ENCODE results near the gene RHOJ.

DNA sequence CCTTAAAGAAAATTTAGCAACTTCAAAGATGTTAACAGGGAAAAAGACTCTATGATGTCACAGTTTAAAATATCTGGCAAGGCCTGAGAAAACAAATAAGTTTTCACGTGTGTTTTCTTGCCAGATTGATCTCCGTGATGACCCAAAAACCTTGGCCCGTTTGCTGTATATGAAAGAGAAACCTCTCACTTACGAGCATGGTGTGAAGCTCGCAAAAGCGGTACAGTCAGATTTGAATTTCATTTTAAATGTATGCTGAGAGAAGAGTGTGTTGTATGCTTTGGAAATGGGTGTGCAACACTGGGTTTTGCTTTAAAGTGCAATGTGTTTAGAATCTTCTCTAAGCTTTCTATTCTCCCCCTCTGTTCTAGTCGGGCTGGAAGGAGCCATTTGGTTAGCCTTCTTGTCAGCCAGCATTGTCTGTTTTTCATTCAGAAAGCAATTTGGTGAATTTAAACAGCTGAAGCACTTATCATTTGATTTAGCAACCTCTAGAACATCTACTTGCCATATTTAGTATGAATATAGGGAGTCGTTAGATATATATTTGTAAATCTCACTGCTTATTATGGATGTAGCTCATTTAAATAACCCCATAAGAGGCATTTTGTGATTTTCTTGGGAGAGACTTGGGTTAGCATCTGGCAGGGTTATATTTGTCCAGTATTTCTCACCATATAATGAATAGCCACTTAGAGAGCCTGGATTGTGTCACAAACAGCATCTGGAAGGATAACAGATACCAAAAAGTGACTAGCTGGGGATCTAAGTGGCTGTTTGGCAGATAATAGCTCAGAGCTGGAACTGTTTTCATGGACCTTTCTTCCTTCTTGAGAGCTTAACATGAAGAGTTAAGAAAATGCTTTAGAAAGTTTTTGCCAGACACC, 79.0 kb downstream of the RHOJ start:
- TF ChIP-seq RAD21 (IDR thresholded peaks at IDR 0.05; ENCODE audit: low read length) = no peak
- TF ChIP-seq, protein P1, sequence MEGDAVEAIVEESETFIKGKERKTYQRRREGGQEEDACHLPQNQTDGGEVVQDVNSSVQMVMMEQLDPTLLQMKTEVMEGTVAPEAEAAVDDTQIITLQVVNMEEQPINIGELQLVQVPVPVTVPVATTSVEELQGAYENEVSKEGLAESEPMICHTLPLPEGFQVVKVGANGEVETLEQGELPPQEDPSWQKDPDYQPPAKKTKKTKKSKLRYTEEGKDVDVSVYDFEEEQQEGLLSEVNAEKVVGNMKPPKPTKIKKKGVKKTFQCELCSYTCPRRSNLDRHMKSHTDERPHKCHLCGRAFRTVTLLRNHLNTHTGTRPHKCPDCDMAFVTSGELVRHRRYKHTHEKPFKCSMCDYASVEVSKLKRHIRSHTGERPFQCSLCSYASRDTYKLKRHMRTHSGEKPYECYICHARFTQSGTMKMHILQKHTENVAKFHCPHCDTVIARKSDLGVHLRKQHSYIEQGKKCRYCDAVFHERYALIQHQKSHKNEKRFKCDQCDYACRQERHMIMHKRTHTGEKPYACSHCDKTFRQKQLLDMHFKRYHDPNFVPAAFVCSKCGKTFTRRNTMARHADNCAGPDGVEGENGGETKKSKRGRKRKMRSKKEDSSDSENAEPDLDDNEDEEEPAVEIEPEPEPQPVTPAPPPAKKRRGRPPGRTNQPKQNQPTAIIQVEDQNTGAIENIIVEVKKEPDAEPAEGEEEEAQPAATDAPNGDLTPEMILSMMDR (conservative IDR thresholded peaks at IDR 0.05; ENCODE audit: low read depth, low read length) = no peak

All from IMR-90 (cell line).